HepG2 (cell line): ENCODE measurements around the gene C9. TPM values are rescaled to one million over a fixed set of nuclear protein-coding genes. Genes with fewer than 3 reads are reported as not detected.

ENCODE experiments used
- ATAC-seq: fragments of 200-7000 bp; cut with Tn5 transposase; 3 replicates; pipeline ENCODE4 v1.9.1; 2020; ENCODE audit warnings: mild to moderate bottlenecking, moderate library complexity
- BruUV-seq: library from RNA; stranded (reverse); fragments of 400-500 nt; replicated peaks from 2 replicates; lab custom pipeline; 2021; lab: Mats Ljungman, UMichigan
- CTCF ChIA-PET: fragments of 300-600 bp; formaldehyde crosslinking; extraction: SDS; loops from one replicate; lab custom pipeline; 2021; ENCODE audit warnings: low total read pairs, inconsistent platforms, low intra/inter-chr PET ratio; lab: Yijun Ruan, JAX
- POLR2A ChIA-PET: fragments of 350-600 bp; sonication (Branson Sonifier 250); formaldehyde crosslinking; loops from one replicate; lab custom pipeline; 2020; ENCODE audit warnings: antibody characterized with exemption, inconsistent platforms; lab: Yijun Ruan, JAX
- DNase-seq: peaks from one replicate; pipeline ENCODE4 v3.0.0-alpha.2; 2015; ENCODE audit warnings: low spot score
- FAIRE-seq: peaks from 3 replicates; lab custom pipeline; 2011; peaks lifted over from hg19 to GRCh38; lab: Jason Lieb, UNC
- H2AFZ ChIP-seq: one replicate; pipeline ENCODE4 v1.6.1; 2011; ENCODE audit warnings: low read length, inconsistent platforms
- H3K27ac ChIP-seq: fragments of 300-600 bp; 3 replicates; pipeline ENCODE4 v1.8.0; 2011; ENCODE audit warnings: mixed run types, mild to moderate bottlenecking, mixed read lengths, low read length, inconsistent platforms; ENCODE audit not compliant: insufficient read depth; ENCODE audit errors: extremely low read length
- H3K27me3 ChIP-seq, 2 experiments: fragments of 200-600 bp in 1 of 2; 2 replicates in 1 of 2; 3 replicates in 1 of 2; pipeline versions ENCODE4 v1.6.0 to v1.8.0; 2011; ENCODE audit warnings: low read length in 2 of 2, mild to moderate bottlenecking in 2 of 2, moderate library complexity in 2 of 2, inconsistent platforms in 1 of 2; ENCODE audit not compliant: insufficient read depth in 2 of 2, control insufficient read depth in 1 of 2
- H3K36me3 ChIP-seq, 2 experiments: fragments of 200-600 bp in 1 of 2; replicated peaks in 1 of 2; 2 replicates in 1 of 2; 3 replicates in 1 of 2; pipeline versions ENCODE4 v1.5.1 to v1.8.0; 2011; ENCODE audit warnings: low read length in 2 of 2, inconsistent platforms in 1 of 2; ENCODE audit not compliant: insufficient read depth in 2 of 2, control insufficient read depth in 1 of 2
- H3K4me1 ChIP-seq: 2 replicates; pipeline ENCODE4 v1.5.1; 2012; ENCODE audit warnings: low read length, inconsistent platforms; ENCODE audit not compliant: insufficient read depth
- H3K4me2 ChIP-seq: 2 replicates; pipeline ENCODE4 v1.6.0; 2011; ENCODE audit warnings: low read depth, low read length, inconsistent platforms
- H3K4me3 ChIP-seq, 3 experiments: fragments of 200-600 bp in 1 of 3; sonication (generic), shearing (Covaris generic) in 1 of 3; replicated peaks in 1 of 3; 2 replicates each; pipeline ENCODE4 v1.5.1; 2011 to 2016; ENCODE audit warnings: low read length in 3 of 3, inconsistent platforms in 2 of 3, low read depth in 2 of 3, mild to moderate bottlenecking in 2 of 3, control low read depth in 1 of 3, mixed read lengths in 1 of 3; ENCODE audit not compliant: insufficient read depth in 1 of 3
- H3K79me2 ChIP-seq: one replicate; pipeline ENCODE4 v1.6.1; 2011; ENCODE audit warnings: low read length, inconsistent platforms; ENCODE audit not compliant: insufficient read depth
- H3K9ac ChIP-seq: 2 replicates; pipeline ENCODE4 v1.6.0; 2011; ENCODE audit warnings: mild to moderate bottlenecking, low read depth, low read length, inconsistent platforms; ENCODE audit not compliant: insufficient read depth
- H3K9me3 ChIP-seq: 2 replicates; pipeline ENCODE4 v1.5.1; 2012; ENCODE audit warnings: mild to moderate bottlenecking, low read length
- H4K20me1 ChIP-seq: 2 replicates; pipeline ENCODE4 v1.6.0; 2011; ENCODE audit warnings: inconsistent platforms, mild to moderate bottlenecking, low read length, moderate library complexity; ENCODE audit not compliant: insufficient read depth
- ARID4A ChIP-seq: sonication (generic); formaldehyde crosslinking; IDR thresholded peaks from 2 replicates; pipeline ENCODE4 v1.5.0; 2020; ENCODE audit warnings: mild to moderate bottlenecking, missing genetic modification reagents, borderline replicate concordance
- GABPB1 ChIP-seq: IDR thresholded peaks from 2 replicates; pipeline ENCODE4 v1.6.1; 2016; ENCODE audit warnings: mild to moderate bottlenecking, missing genetic modification reagents, moderate library complexity, missing compliant biosample characterization
- GATAD1 ChIP-seq: IDR thresholded peaks from 2 replicates; pipeline ENCODE4 v1.6.1; 2016; ENCODE audit warnings: missing genetic modification reagents, missing compliant biosample characterization
- HBP1 ChIP-seq: IDR thresholded peaks from 2 replicates; pipeline ENCODE4 v1.6.1; 2016; ENCODE audit warnings: low read depth, control low read depth
- KDM6A ChIP-seq: IDR thresholded peaks from 2 replicates; pipeline ENCODE4 v1.6.1; 2016; ENCODE audit warnings: low read depth
- NR3C1 ChIP-seq: sonication (generic); formaldehyde crosslinking; IDR thresholded peaks from 2 replicates; pipeline ENCODE4 v1.4.0; 2020; ENCODE audit warnings: missing genetic modification reagents
- ZNF552 ChIP-seq: sonication (generic); formaldehyde crosslinking; IDR thresholded peaks from 2 replicates; pipeline ENCODE4 v1.9.0; 2022; ENCODE audit warnings: missing genetic modification reagents, mild to moderate bottlenecking, borderline replicate concordance
- in situ Hi-C: cut with HindIII; loops from 2 replicates; pipeline ENCODE4 v1.10.0; 2017; ENCODE audit warnings: low pct_unique_long_range_greater_than_20kb; ENCODE audit not compliant: extremely low pct_ligation_motif_present
- intact Hi-C: fragments of 100-400 bp; cut with micrococcal nuclease; formaldehyde crosslinking; loops from one replicate; pipeline ENCODE4 v1.10.0; 2022; ENCODE audit not compliant: unreplicated experiment
- polyA plus RNA-seq, 8 experiments: library from polyadenylated mRNA; depleted of rRNA in 3 of 8; stranded (reverse) in 7 of 8; unstranded in 1 of 8; fragments of >200 nt; fragmentation: Illumina TruSeq in 4 of 8; extraction: Trizol in 4 of 8; gene quantifications; 2 replicates each; pipeline versions ENCODE4 v1.2.1 to v1.2.3, GENCODE V29; 2011 to 2016; ENCODE audit warnings: low read depth in 4 of 8, missing spikeins in 1 of 8, mixed read lengths in 1 of 8; ENCODE audit not compliant: insufficient read depth in 1 of 8
- total RNA-seq, 5 experiments: library from RNA; depleted of rRNA; stranded (reverse); fragments of >200 nt; fragmentation: Illumina TruSeq; extraction: Trizol; gene quantifications; 2 replicates each; pipeline ENCODE4 v1.2.3, GENCODE V29; 2016; ENCODE audit warnings: low read depth in 1 of 5

Gene C9
- total and polyA plus RNA-seq, 2 of the 13 experiments (the other 11 are each of a cell fraction or from before 2014, with no cell fraction given) = not detected

GRCh38 chr5:39395521-39395920 is 31.2 kb upstream of the C9 start:
- no peaks in the 10 kb centered on the region; a peak in 1 of 5 replicates for H3K27me3 ChIP-seq
- H3K27ac ChIP-seq = no peak overlapping the region
- H3K4me2 ChIP-seq = no peak overlapping the region
- H3K36me3 ChIP-seq = peaks cover 4 to 11% of the 10 kb centered on the region in 2 experiments; a peak in 2 of 5 replicates
- no peaks in the 10 kb centered on the region for H4K20me1 ChIP-seq
- no peak for ATAC-seq
- no peak for FAIRE-seq
- POLR2A ChIA-PET = no interaction called here
- H3K9me3 ChIP-seq = no peaks in the 10 kb centered on the region
- intact Hi-C loops = no loop called here
- in situ Hi-C loops = no loop called here
- H3K4me3 ChIP-seq = no peak overlapping the region
- H3K9ac ChIP-seq = no peak overlapping the region
- H3K4me1 ChIP-seq = peaks cover 29% of the 10 kb centered on the region
- TF ChIP-seq GABPB1 = no peak
- TF ChIP-seq ARID4A (CRISPR knock-in tag) = no peak
- TF ChIP-seq ZNF552 (CRISPR knock-in tag) = no peak
- TF ChIP-seq KDM6A (CRISPR knock-in tag) = no peak
- no peak for TF ChIP-seq HBP1 (CRISPR knock-in tag)
- no peak for TF ChIP-seq NR3C1
- no peak for TF ChIP-seq GATAD1
- TF ChIP-seq, all 625 proteins: peak for 0
- BruUV-seq = no TSS peak
- H3K79me2 ChIP-seq = no peaks in the 10 kb centered on the region
- CTCF ChIA-PET = no interaction called here
- no peak for DNase-seq
- no peak overlapping the region for H2AFZ ChIP-seq
